ENCODE measurements around the gene MSMO1. TPM values are rescaled to one million over a fixed set of nuclear protein-coding genes. Genes with fewer than 3 reads are reported as not detected.
"Not testable (repeated sequence)": the region's sequence is repeated elsewhere in the genome, so short reads cannot be mapped to it uniquely, and the experiment has no call there.

MSMO1 gene
- 80.4 and 94.9 TPM in 2 replicates for total RNA-seq (2022)
- Bru-seq, nascent RNA = percentile 95 among the genes with signal in this experiment
- BruChase-seq, experiment 1, labeled RNA remaining after a 6-hour chase = percentile 97 among the genes with signal in this experiment
- BruChase-seq, experiment 2, labeled RNA remaining after a 2-hour chase = percentile 97 among the genes with signal in this experiment
- long read RNA-seq, transcript MSMO1-201 (6 exons, 2,269 nt) = major isoform, 354 of 479 reads
- long read RNA-seq, transcript MSMO1-202 (5 exons, 1,789 nt) = minor isoform, 90 of 479 reads
- long read RNA-seq, partial matches to known transcripts = 14 of 479 reads
- long read RNA-seq, other reads (novel, unspliced or antisense) = 17 of 479 reads

- POLR2A ChIA-PET = interaction anchor here (0.6 to 7.7 kb wide), 53 partner anchors 8 to 1044 kb away, joined by 3 to 146 read pairs (median 4); partner anchors contain the start of genes KLHL2 and TMEM192
- no TSS peak for BruUV-seq (replicated peaks)
- Mint-ChIP-seq H3K27ac (ENCODE audit: low read depth, unreplicated experiment) (no peak within 1 kb of the TSS), H3K36me3 (ENCODE audit: insufficient read depth, unreplicated experiment) (peaks cover 26% of the 10 kb centered on the region), H3K4me3 (ENCODE audit: unreplicated experiment) (no peak within 1 kb of the TSS), H3K4me1 (ENCODE audit: insufficient read depth, unreplicated experiment) (peaks cover 37% of the 10 kb centered on the region), H3K27me3 (ENCODE audit: insufficient read depth, unreplicated experiment) (no peaks in the 10 kb centered on the region), H3K9me3 (ENCODE audit: unreplicated experiment) (no peaks in the 10 kb centered on the region)
- no peak for TF ChIP-seq CTCF (IDR thresholded peaks at IDR 0.05; ENCODE audit: unreplicated experiment)
- peak; percentile 99 for DNase-seq (ENCODE audit: unreplicated experiment)
- CTCF ChIA-PET = interaction anchor here (0.6 to 4.3 kb wide), 5 partner anchors 12 to 460 kb away, joined by 3 to 22 read pairs (median 3); partner anchors contain the start of gene TMEM192
- intact Hi-C loops (cut with micrococcal nuclease) = loop anchor here (1.0 to 5.0 kb wide), 7 partner anchors 15 to 215 kb away; partner anchors contain the start of gene TMEM192
Measured at GRCh38 chr4:165327211-165328100, at the start of gene MSMO1. MSMO1 (plus strand) TSS chr4:165327669; CDS start chr4:165333371, 5,702 bp downstream.

GRCh38 chr4:165279531-165279930 lies 47.9 kb upstream of the MSMO1 start:
- POLR2A ChIA-PET; H3K4me3 Mint-ChIP-seq (ENCODE audit: unreplicated experiment); DNase-seq (ENCODE audit: unreplicated experiment); CTCF ChIA-PET; H3K4me1 Mint-ChIP-seq (ENCODE audit: insufficient read depth, unreplicated experiment); H3K27me3 Mint-ChIP-seq (ENCODE audit: insufficient read depth, unreplicated experiment); H3K9me3 Mint-ChIP-seq (ENCODE audit: unreplicated experiment); intact Hi-C loops (cut with micrococcal nuclease); BruUV-seq (replicated peaks): not testable (repeated sequence)
- peaks cover 52% of the 10 kb centered on the region for H3K36me3 Mint-ChIP-seq (ENCODE audit: insufficient read depth, unreplicated experiment)
- H3K27ac Mint-ChIP-seq (ENCODE audit: low read depth, unreplicated experiment) = peak overlapping the region; percentile 66

- intact Hi-C loops (cut with micrococcal nuclease); POLR2A ChIA-PET; H3K4me3 Mint-ChIP-seq (ENCODE audit: unreplicated experiment); H3K27me3 Mint-ChIP-seq (ENCODE audit: insufficient read depth, unreplicated experiment); BruUV-seq (replicated peaks); H3K27ac Mint-ChIP-seq (ENCODE audit: low read depth, unreplicated experiment); CTCF ChIA-PET; H3K9me3 Mint-ChIP-seq (ENCODE audit: unreplicated experiment); DNase-seq (ENCODE audit: unreplicated experiment): not testable (repeated sequence)
- H3K4me1 Mint-ChIP-seq (ENCODE audit: insufficient read depth, unreplicated experiment) = peaks cover 18% of the 10 kb centered on the region
- H3K36me3 Mint-ChIP-seq (ENCODE audit: insufficient read depth, unreplicated experiment) = peaks cover 49% of the 10 kb centered on the region
Measured at GRCh38 chr4:165284697-165285096, 42.8 kb upstream of the MSMO1 start.

GRCh38 chr4:165286619-165287340 lies 40.7 kb upstream of the MSMO1 start:
- H3K36me3 Mint-ChIP-seq (ENCODE audit: insufficient read depth, unreplicated experiment) = peaks cover 43% of the 10 kb centered on the region
- CTCF ChIA-PET; BruUV-seq (replicated peaks); H3K9me3 Mint-ChIP-seq (ENCODE audit: unreplicated experiment); POLR2A ChIA-PET; H3K4me3 Mint-ChIP-seq (ENCODE audit: unreplicated experiment); DNase-seq (ENCODE audit: unreplicated experiment); intact Hi-C loops (cut with micrococcal nuclease); H3K27me3 Mint-ChIP-seq (ENCODE audit: insufficient read depth, unreplicated experiment): not testable (repeated sequence)
- H3K27ac Mint-ChIP-seq (ENCODE audit: low read depth, unreplicated experiment) = peak overlapping the region; percentile 13
- H3K4me1 Mint-ChIP-seq (ENCODE audit: insufficient read depth, unreplicated experiment) = peaks cover 18% of the 10 kb centered on the region

- BruUV-seq (replicated peaks) = no TSS peak
- peaks cover 18% of the 10 kb centered on the region for H3K4me1 Mint-ChIP-seq (ENCODE audit: insufficient read depth, unreplicated experiment)
- ChIA-PET POLR2A (interaction anchor here (0.6 to 3.0 kb wide), 6 partner anchors 11 to 157 kb away, joined by 3 to 9 read pairs (median 3); no protein-coding TSS in a partner anchor), CTCF (interaction anchor here (0.5 to 2.1 kb wide), 4 partner anchors 143 to 226 kb away, joined by 3 to 13 read pairs (median 3); no protein-coding TSS in a partner anchor)
- intact Hi-C loops (cut with micrococcal nuclease) = loop anchor here (1.0 to 2.0 kb wide), 2 partner anchors 39 to 157 kb away; partner anchors contain the start of gene MSMO1
- peaks cover 34% of the 10 kb centered on the region for H3K36me3 Mint-ChIP-seq (ENCODE audit: insufficient read depth, unreplicated experiment)
- TF ChIP-seq CTCF (IDR thresholded peaks at IDR 0.05; ENCODE audit: unreplicated experiment) = no peak
- no peak overlapping the region for H3K4me3 Mint-ChIP-seq (ENCODE audit: unreplicated experiment)
- peak overlapping the region; percentile 6 for H3K27ac Mint-ChIP-seq (ENCODE audit: low read depth, unreplicated experiment)
- peaks cover 5% of the 10 kb centered on the region for H3K9me3 Mint-ChIP-seq (ENCODE audit: unreplicated experiment)
- no peaks in the 10 kb centered on the region for H3K27me3 Mint-ChIP-seq (ENCODE audit: insufficient read depth, unreplicated experiment)
- no peak for DNase-seq (ENCODE audit: unreplicated experiment)
Measured at GRCh38 chr4:165288226-165288625, 39.2 kb upstream of the MSMO1 start.

Data from MCF 10A (cell line).